C1 segment of cervical spinal cord (tissue), 14 donors: Measurements from ENCODE around the gene MTHFS.

ENCODE experiments used
- DNase-seq, 14 donors: peaks; one replicate each; lab custom pipeline; 2025; lab: John Stamatoyannopoulos, UW

Gene MTHFS

GRCh38 chr15:79816571-79816970 lies 80.2 kb downstream of the MTHFS start:
- no peak for DNase-seq

GRCh38 chr15:79815468-79815867 lies 81.3 kb downstream of the MTHFS start:
- peak in 2 of 14 donors; percentile 18 to 98 for DNase-seq

GRCh38 chr15:79812541-79812940 lies 84.3 kb downstream of the MTHFS start:
- peak in 1 of 14 donors; percentile 47 for DNase-seq

- peak in 3 of 14 donors; percentile 17 to 90 (median 45) for DNase-seq
Measured at GRCh38 chr15:79811406-79812405, 85.1 kb downstream of the MTHFS start.

- DNase-seq = no peak
Measured at GRCh38 chr15:79804838-79805237, 92.0 kb downstream of the MTHFS start.

- DNase-seq = no peak
Measured at GRCh38 chr15:79798311-79798710, 98.5 kb downstream of the MTHFS start.
